ENCODE measurements around the gene TMEM184B. TPM values are rescaled to one million over a fixed set of nuclear protein-coding genes. Genes with fewer than 3 reads are reported as not detected.

TMEM184B gene
- total RNA-seq, 4 donors from 2014 or later, result 61.1 to 138 (median 72.0) TPM

- H3K9me3 ChIP-seq, result no peaks in the 10 kb centered on the region
- H3K27ac ChIP-seq, result peak overlapping the region; percentile 21 to 100 (median 84)
- H3K36me3 ChIP-seq, result peaks cover 0 to 22% (median 0%) of the 10 kb centered on the region in 3 donors
- 52 to 56% methylated on average over 16 to 17 of the region's 18 CpGs for WGBS, 2 donors
- TF ChIP-seq POLR2A (IDR thresholded peaks at IDR 0.05) (no peak), CTCF (IDR thresholded peaks at IDR 0.05) (no peak), EP300 (IDR thresholded peaks at IDR 0.05) (no peak)
- no peaks in the 10 kb centered on the region for H3K27me3 ChIP-seq
- peaks cover 3 to 100% (median 77%) of the 10 kb centered on the region in 4 donors for H3K4me1 ChIP-seq
- DNase-seq (ENCODE audit: low spot score in 2 of 2), result no peak
- H3K4me3 ChIP-seq, result no peak overlapping the region
These were observed 37.9 kb upstream of the TMEM184B start for GRCh38 chr22:38310518-38311322.

GRCh38 chr22:38309614-38310517, 37.1 kb upstream of the TMEM184B start:
- Histone ChIP-seq H3K4me1 (peaks cover 3 to 100% (median 77%) of the 10 kb centered on the region in 4 donors), H3K4me3 (no peak overlapping the region), H3K27me3 (no peaks in the 10 kb centered on the region), H3K27ac (peak overlapping the region; percentile 21 to 100 (median 84)), H3K36me3 (peaks cover 0 to 22% (median 0%) of the 10 kb centered on the region in 3 donors), H3K9me3 (no peaks in the 10 kb centered on the region)
- 41 to 42% methylated on average over 18 of the region's 18 CpGs for WGBS, 2 donors
- peak in 1 of 2 donors; percentile 17 for TF ChIP-seq EP300 (IDR thresholded peaks at IDR 0.05)
- no peak for TF ChIP-seq POLR2A (IDR thresholded peaks at IDR 0.05)
- DNase-seq (ENCODE audit: low spot score in 2 of 2), result no peak

- no peak for DNase-seq (ENCODE audit: low spot score in 2 of 2)
- Histone ChIP-seq H3K4me3 (no peak overlapping the region), H3K27ac (peak overlapping the region in 3 of 4 donors; percentile 29 to 100 (median 99)), H3K36me3 (peaks cover 0 to 24% (median 0%) of the 10 kb centered on the region in 3 donors), H3K4me1 (peaks cover 3 to 100% (median 75%) of the 10 kb centered on the region in 4 donors), H3K27me3 (no peaks in the 10 kb centered on the region), H3K9me3 (no peaks in the 10 kb centered on the region)
- 67 to 69% methylated on average over 9 to 10 of the region's 10 CpGs for WGBS, 2 donors
- TF ChIP-seq EP300 (IDR thresholded peaks at IDR 0.05), result no peak
- no peak for TF ChIP-seq CTCF (IDR thresholded peaks at IDR 0.05)
- no peak for TF ChIP-seq POLR2A (IDR thresholded peaks at IDR 0.05)
These were observed 36.1 kb upstream of the TMEM184B start for GRCh38 chr22:38308791-38309498.

- Histone ChIP-seq H3K27ac (peak overlapping the region in 3 of 4 donors; percentile 15 to 77 (median 61)), H3K27me3 (no peaks in the 10 kb centered on the region), H3K36me3 (peaks cover 4 to 48% (median 11%) of the 10 kb centered on the region in 3 donors), H3K4me1 (peaks cover 3 to 84% (median 48%) of the 10 kb centered on the region in 4 donors), H3K9me3 (no peaks in the 10 kb centered on the region), H3K4me3 (no peak overlapping the region)
- no peak for TF ChIP-seq POLR2A (IDR thresholded peaks at IDR 0.05)
- no peak for TF ChIP-seq CTCF (IDR thresholded peaks at IDR 0.05)
- no peak for TF ChIP-seq EP300 (IDR thresholded peaks at IDR 0.05)
- 30 to 31% methylated on average over 16 of the region's 16 CpGs for WGBS, 2 donors
- no peak for DNase-seq (ENCODE audit: low spot score in 2 of 2)
These were observed 33.0 kb upstream of the TMEM184B start for GRCh38 chr22:38305471-38306448.
